ENCODE results near the gene SAMD3.

GRCh38 chr6:130183271-130184222, 39.2 kb downstream of the SAMD3 start:
- no peak for TF ChIP-seq CTCF (IDR thresholded peaks at IDR 0.05; ENCODE audit: low read depth, low read length)
- no peak for TF ChIP-seq EZH2phosphoT487 (IDR thresholded peaks at IDR 0.05; ENCODE audit: low read depth)
